ENCODE results near the gene PAK2. TPM values are rescaled to one million over a fixed set of nuclear protein-coding genes. Genes with fewer than 3 reads are reported as not detected.

The PAK2 gene
- total RNA-seq, 1 experiment from 2014 or later = 69.6 TPM

GRCh38 chr3:196763179-196763578 is 23.5 kb downstream of the PAK2 start:
- peaks cover 3% of the 10 kb centered on the region; the same call in 1 of the 2 replicates for H4K20me1 ChIP-seq (ENCODE audit: insufficient read depth)
- no peaks in the 10 kb centered on the region for H3K36me3 ChIP-seq (ENCODE audit: control insufficient read depth in 1 of 2, insufficient read depth in 2 of 2, low read length in 2 of 2)
- ChIA-PET POLR2A (no interaction called here), CTCF (no interaction called here), RAD21 (ENCODE audit: low non-redundant PET in 1 of 2, low total read pairs in 2 of 2, uncharacterized antibody in 2 of 2, unreplicated experiment in 2 of 2) (no interaction called here)
- no peak overlapping the region for H3K4me3 ChIP-seq (replicated peaks in 1 of 2; ENCODE audit: low read depth in 1 of 2, low read length in 2 of 2)
- intact Hi-C loops (cut with micrococcal nuclease) = no loop called here
- H3K9me2 ChIP-seq (ENCODE audit: insufficient read depth) = no peaks in the 10 kb centered on the region
- no peak overlapping the region for H2AFZ ChIP-seq (ENCODE audit: low read depth, low read length, poor library complexity, severe bottlenecking)
- H3K79me2 ChIP-seq (ENCODE audit: insufficient read depth, low read length) = peaks cover 61% of the 10 kb centered on the region
- TF ChIP-seq SIN3A (IDR thresholded peaks at IDR 0.05; ENCODE audit: low read depth) (no peak), ELF1 (IDR thresholded peaks at IDR 0.05; ENCODE audit: borderline replicate concordance, low read depth) (no peak), EZH2 (IDR thresholded peaks at IDR 0.05) (no peak), JUND (IDR thresholded peaks at IDR 0.05) (no peak), CTCF (IDR thresholded peaks at IDR 0.05 in 2 of 3, conservative IDR thresholded peaks at IDR 0.05 in 1 of 3; ENCODE audit: borderline replicate concordance in 1 of 3, insufficient read depth in 1 of 3, low read depth in 2 of 3, low read length in 2 of 3) (no peak), ZFX (IDR thresholded peaks at IDR 0.05) (no peak), YY1 (IDR thresholded peaks at IDR 0.05; ENCODE audit: extremely low read depth, insufficient replicate concordance, low read depth, low read length) (no peak), ZBTB33 (IDR thresholded peaks at IDR 0.05; ENCODE audit: extremely low read depth, insufficient replicate concordance, low read length) (no peak), SRF (IDR thresholded peaks at IDR 0.05; ENCODE audit: low read depth) (no peak), ATF3 (IDR thresholded peaks at IDR 0.05) (no peak), EZH2phosphoT487 (IDR thresholded peaks at IDR 0.05; ENCODE audit: borderline replicate concordance) (no peak), CBX3 (IDR thresholded peaks at IDR 0.05; ENCODE audit: low read depth) (no peak), TCF7L2 (IDR thresholded peaks at IDR 0.05; ENCODE audit: borderline replicate concordance, extremely low read depth, insufficient read depth, insufficient read length) (no peak), POLR2A (IDR thresholded peaks at IDR 0.05; ENCODE audit: borderline replicate concordance, extremely low read depth, insufficient read depth, insufficient read length) (no peak), CEBPB (IDR thresholded peaks at IDR 0.05; ENCODE audit: low read depth) (no peak), FOSL1 (IDR thresholded peaks at IDR 0.05; ENCODE audit: low read depth) (no peak)
- TF ChIP-seq, protein P1, sequence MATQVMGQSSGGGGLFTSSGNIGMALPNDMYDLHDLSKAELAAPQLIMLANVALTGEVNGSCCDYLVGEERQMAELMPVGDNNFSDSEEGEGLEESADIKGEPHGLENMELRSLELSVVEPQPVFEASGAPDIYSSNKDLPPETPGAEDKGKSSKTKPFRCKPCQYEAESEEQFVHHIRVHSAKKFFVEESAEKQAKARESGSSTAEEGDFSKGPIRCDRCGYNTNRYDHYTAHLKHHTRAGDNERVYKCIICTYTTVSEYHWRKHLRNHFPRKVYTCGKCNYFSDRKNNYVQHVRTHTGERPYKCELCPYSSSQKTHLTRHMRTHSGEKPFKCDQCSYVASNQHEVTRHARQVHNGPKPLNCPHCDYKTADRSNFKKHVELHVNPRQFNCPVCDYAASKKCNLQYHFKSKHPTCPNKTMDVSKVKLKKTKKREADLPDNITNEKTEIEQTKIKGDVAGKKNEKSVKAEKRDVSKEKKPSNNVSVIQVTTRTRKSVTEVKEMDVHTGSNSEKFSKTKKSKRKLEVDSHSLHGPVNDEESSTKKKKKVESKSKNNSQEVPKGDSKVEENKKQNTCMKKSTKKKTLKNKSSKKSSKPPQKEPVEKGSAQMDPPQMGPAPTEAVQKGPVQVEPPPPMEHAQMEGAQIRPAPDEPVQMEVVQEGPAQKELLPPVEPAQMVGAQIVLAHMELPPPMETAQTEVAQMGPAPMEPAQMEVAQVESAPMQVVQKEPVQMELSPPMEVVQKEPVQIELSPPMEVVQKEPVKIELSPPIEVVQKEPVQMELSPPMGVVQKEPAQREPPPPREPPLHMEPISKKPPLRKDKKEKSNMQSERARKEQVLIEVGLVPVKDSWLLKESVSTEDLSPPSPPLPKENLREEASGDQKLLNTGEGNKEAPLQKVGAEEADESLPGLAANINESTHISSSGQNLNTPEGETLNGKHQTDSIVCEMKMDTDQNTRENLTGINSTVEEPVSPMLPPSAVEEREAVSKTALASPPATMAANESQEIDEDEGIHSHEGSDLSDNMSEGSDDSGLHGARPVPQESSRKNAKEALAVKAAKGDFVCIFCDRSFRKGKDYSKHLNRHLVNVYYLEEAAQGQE (IDR thresholded peaks at IDR 0.05; ENCODE audit: low read depth) = no peak
- no TSS peak for BruUV-seq (replicated peaks)
- DNase-seq (ENCODE audit: low read depth, low spot score) (no peak), ATAC-seq (no peak)
- no peak overlapping the region for H3K27ac ChIP-seq (ENCODE audit: low read depth, low read length)
- no peaks in the 10 kb centered on the region for H3K27me3 ChIP-seq (ENCODE audit: insufficient read depth, low read length)
- no peaks in the 10 kb centered on the region for H3K4me1 ChIP-seq (ENCODE audit: control insufficient read depth in 1 of 2, insufficient read depth in 2 of 2, low read length in 2 of 2)
- no peaks in the 10 kb centered on the region for H3K9me3 ChIP-seq (ENCODE audit: control insufficient read depth in 1 of 2, insufficient read depth in 1 of 2, low read depth in 1 of 2, low read length in 2 of 2)
- H3K4me2 ChIP-seq (ENCODE audit: low read length) = no peak overlapping the region
- H3K9ac ChIP-seq (ENCODE audit: low read length) = no peak overlapping the region

Data from HCT116 (cell line).